H1 (cell line): ENCODE measurements around the gene COL4A2. TPM values are rescaled to one million over a fixed set of nuclear protein-coding genes. Genes with fewer than 3 reads are reported as not detected.

Source experiments
- CTCF ChIA-PET: fragments of 300-600 bp; sonication (Branson Sonifier 250); formaldehyde crosslinking; loops from one replicate; lab custom pipeline; 2021; ENCODE audit not compliant: partially characterized antibody; lab: Charles Lee
- POLR2A ChIA-PET: fragments of 300-600 bp; sonication (Branson Sonifier 250); formaldehyde crosslinking; loops from one replicate; lab custom pipeline; 2021; ENCODE audit warnings: inconsistent platforms; ENCODE audit not compliant: partially characterized antibody; lab: Charles Lee
- DNase-seq, 2 experiments: peaks; one replicate each; pipeline versions ENCODE4 v3.0.0 to v3.0.0-alpha.2; 2010 to 2022; ENCODE audit warnings: low spot score in 2 of 2, low read depth in 1 of 2, mixed read lengths in 1 of 2
- FAIRE-seq: peaks from 2 replicates; lab custom pipeline; 2011; peaks lifted over from hg19 to GRCh38; lab: Jason Lieb, UNC
- H2AFZ ChIP-seq: 2 replicates; pipeline ENCODE4 v1.8.1; 2012; ENCODE audit warnings: low read length, inconsistent platforms
- H2AK5ac ChIP-seq: 2 replicates; pipeline ENCODE4 v1.6.1; 2013; ENCODE audit warnings: low read depth, low read length
- H2BK120ac ChIP-seq: replicated peaks from 2 replicates; pipeline ENCODE3; 2013; ENCODE audit warnings: low read depth, low read length, inconsistent platforms
- H2BK12ac ChIP-seq: 2 replicates; pipeline ENCODE4 v1.6.1; 2013; ENCODE audit warnings: low read depth, low read length
- H2BK15ac ChIP-seq: 2 replicates; pipeline ENCODE4 v1.6.1; 2013; ENCODE audit warnings: low read length
- H2BK20ac ChIP-seq: 2 replicates; pipeline ENCODE4 v1.6.1; 2013; ENCODE audit warnings: low read length
- H2BK5ac ChIP-seq: 2 replicates; pipeline ENCODE4 v1.6.1; 2013; ENCODE audit warnings: low read depth, low read length
- H3K14ac ChIP-seq: 2 replicates; pipeline ENCODE4 v1.6.1; 2013; ENCODE audit warnings: inconsistent platforms; ENCODE audit not compliant: insufficient read length
- H3K18ac ChIP-seq: 2 replicates; pipeline ENCODE4 v1.6.1; 2013; ENCODE audit warnings: low read length; ENCODE audit errors: extremely low read depth
- H3K23ac ChIP-seq: 2 replicates; pipeline ENCODE4 v1.6.1; 2013; ENCODE audit warnings: inconsistent platforms; ENCODE audit not compliant: insufficient read length
- H3K23me2 ChIP-seq: 2 replicates; pipeline ENCODE4 v1.6.1; 2013; ENCODE audit warnings: low read depth, low read length
- H3K27ac ChIP-seq: 2 replicates; pipeline ENCODE4 v1.6.1; 2011; ENCODE audit warnings: low read depth, low read length, inconsistent platforms
- H3K27me3 ChIP-seq, 4 experiments: replicated peaks in 1 of 4; 1 replicate in 1 of 4; 2 replicates in 3 of 4; pipeline versions ENCODE4 v1.6.1 to v1.8.1; 2011 to 2013; ENCODE audit warnings: low read length in 3 of 4, mild to moderate bottlenecking in 3 of 4, inconsistent platforms in 2 of 4, mixed read lengths in 2 of 4, moderate library complexity in 1 of 4; ENCODE audit not compliant: control insufficient read depth in 3 of 4, insufficient read depth in 3 of 4; ENCODE audit errors: extremely low read depth in 1 of 4
- H3K36me3 ChIP-seq, 4 experiments: 2 replicates each; pipeline versions ENCODE4 v1.6.1 to v1.8.1; 2011 to 2013; ENCODE audit warnings: mild to moderate bottlenecking in 4 of 4, low read length in 3 of 4, moderate library complexity in 2 of 4, control low read depth in 1 of 4, inconsistent platforms in 1 of 4; ENCODE audit not compliant: insufficient read depth in 4 of 4, control insufficient read depth in 2 of 4
- H3K4ac ChIP-seq: replicated peaks from 2 replicates; pipeline ENCODE3; 2013; ENCODE audit warnings: low read length, low read depth, mixed read lengths, inconsistent platforms; ENCODE audit not compliant: insufficient read length
- H3K4me1 ChIP-seq, 4 experiments: replicated peaks in 1 of 4; 1 replicate in 1 of 4; 2 replicates in 3 of 4; pipeline versions ENCODE4 v1.6.1 to v1.8.1; 2011 to 2013; ENCODE audit warnings: low read length in 3 of 4, inconsistent platforms in 2 of 4, mixed read lengths in 1 of 4; ENCODE audit not compliant: insufficient read depth in 4 of 4, control insufficient read depth in 3 of 4
- H3K4me2 ChIP-seq, 2 experiments: 2 replicates each; pipeline versions ENCODE4 v1.6.1 to v1.8.1; 2011 to 2013; ENCODE audit warnings: low read depth in 2 of 2, low read length in 2 of 2, control low read depth in 1 of 2, inconsistent platforms in 1 of 2, mild to moderate bottlenecking in 1 of 2; ENCODE audit not compliant: insufficient read depth in 1 of 2
- H3K4me3 ChIP-seq, 4 experiments: fragments of 200-600, 300-600 bp in 1 of 4; sonication (generic), shearing (Covaris generic), sonication (Bioruptor Twin) in 1 of 4; 2 replicates each; pipeline versions ENCODE4 v1.5.1 to v1.8.1; 2011 to 2016; ENCODE audit warnings: low read length in 4 of 4, low read depth in 3 of 4, control low read depth in 2 of 4, inconsistent platforms in 2 of 4, mild to moderate bottlenecking in 2 of 4, mixed read lengths in 1 of 4, moderate library complexity in 1 of 4; ENCODE audit not compliant: insufficient read depth in 2 of 4; ENCODE audit errors: extremely low read depth in 1 of 4
- H3K56ac ChIP-seq: replicated peaks from 2 replicates; pipeline ENCODE3; 2013; ENCODE audit warnings: low read depth, mild to moderate bottlenecking, mixed read lengths, low read length, inconsistent platforms; ENCODE audit not compliant: insufficient read length
- H3K79me1 ChIP-seq: 2 replicates; pipeline ENCODE4 v1.6.1; 2013; ENCODE audit warnings: low read depth, low read length, control low read depth
- H3K79me2 ChIP-seq, 2 experiments: 2 replicates each; pipeline versions ENCODE4 v1.6.1 to v1.8.1; 2012 to 2013; ENCODE audit warnings: low read length in 2 of 2, mild to moderate bottlenecking in 2 of 2, inconsistent platforms in 1 of 2; ENCODE audit not compliant: insufficient read depth in 2 of 2, control insufficient read depth in 1 of 2
- H3K9ac ChIP-seq, 4 experiments: replicated peaks in 1 of 4; 1 replicate in 1 of 4; 2 replicates in 3 of 4; pipeline versions ENCODE4 v1.6.1 to v1.8.1; 2011 to 2013; ENCODE audit warnings: low read depth in 3 of 4, low read length in 3 of 4, control low read depth in 2 of 4, mild to moderate bottlenecking in 2 of 4, moderate library complexity in 2 of 4, inconsistent platforms in 1 of 4; ENCODE audit errors: extremely low read depth in 1 of 4
- H3K9me3 ChIP-seq, 2 experiments: 2 replicates each; pipeline versions ENCODE4 v1.6.1 to v1.8.1; 2012 to 2013; ENCODE audit warnings: mild to moderate bottlenecking in 2 of 2, moderate library complexity in 2 of 2, control low read depth in 1 of 2, inconsistent platforms in 1 of 2, low read depth in 1 of 2, low read length in 1 of 2, mixed read lengths in 1 of 2; ENCODE audit not compliant: insufficient read depth in 2 of 2
- H4K20me1 ChIP-seq, 2 experiments: replicated peaks in 1 of 2; 2 replicates each; pipeline versions ENCODE3 to v1.8.1; 2011 to 2013; ENCODE audit warnings: inconsistent platforms in 2 of 2, low read length in 2 of 2, mild to moderate bottlenecking in 1 of 2; ENCODE audit not compliant: insufficient read depth in 2 of 2, control insufficient read depth in 1 of 2
- H4K5ac ChIP-seq: 2 replicates; pipeline ENCODE4 v1.6.1; 2013; ENCODE audit warnings: low read length, low read depth, mixed read lengths, inconsistent platforms; ENCODE audit not compliant: insufficient read length
- H4K8ac ChIP-seq: 2 replicates; pipeline ENCODE4 v1.8.0; 2013; ENCODE audit warnings: mild to moderate bottlenecking, moderate library complexity, low read length, inconsistent platforms; ENCODE audit not compliant: insufficient read depth; ENCODE audit errors: extremely low read depth
- H4K91ac ChIP-seq: replicated peaks from 2 replicates; pipeline ENCODE3; 2013; ENCODE audit warnings: low read length, mixed read lengths, inconsistent platforms; ENCODE audit not compliant: insufficient read length
- BRCA1 ChIP-seq: IDR thresholded peaks from 2 replicates; pipeline ENCODE4 v1.6.1; 2012; ENCODE audit warnings: low read depth, low read length, improper control_type of control experiment
- WGBS, 2 experiments: shearing (Covaris generic) in 1 of 2; methylation state at CpG; one replicate each; pipeline versions ENCODE4 v1.1.6 to v1.1.7; 2013 to 2015; ENCODE audit warnings: low lambda C conversion rate in 2 of 2, mixed read lengths in 2 of 2, inconsistent platforms in 1 of 2, low coverage in 1 of 2, missing lambda C conversion rate in 1 of 2; ENCODE audit not compliant: insufficient replicate concordance in 2 of 2, insufficient coverage in 1 of 2, insufficient read length in 1 of 2; ENCODE audit errors: extremely low coverage in 1 of 2, missing lambda C conversion rate in 1 of 2; 5-methylcytosine and 5-hydroxymethylcytosine counted together
- polyA plus RNA-seq, 7 experiments: library from polyadenylated mRNA; depleted of rRNA in 3 of 7; stranded (reverse) in 5 of 7; unstranded in 2 of 7; fragments of >200 nt in 5 of 7; fragments of 200-250 nt in 2 of 7; gene quantifications; 1 replicate in 5 of 7; 2 replicates in 1 of 7; 4 replicates in 1 of 7; pipeline versions ENCODE4 v1.2.1 to v1.2.3, GENCODE V29; 2011 to 2013; ENCODE audit warnings: missing spikeins in 2 of 7, mixed read lengths in 2 of 7
- total RNA-seq: library from RNA; stranded (reverse); fragmentation: NEBNext Ultra II Directional; extraction: Animal tissue kit (Norgen Biotek cat#: 25700); gene quantifications from 2 replicates; pipeline ENCODE4 v1.2.1, GENCODE V29; 2021

COL4A2 gene
- total and polyA plus RNA-seq, 2 of the 8 experiments (the other 6 are each of a cell fraction or from before 2014, with no cell fraction given): 80.4 to 87.3 TPM

GRCh38 chr13:110344320-110344719 lies 37.2 kb downstream of the COL4A2 start:
- H4K8ac ChIP-seq: no peak overlapping the region
- FAIRE-seq (no peak), DNase-seq (no peak)
- H2AK5ac ChIP-seq: no peak overlapping the region
- no peak overlapping the region for H3K14ac ChIP-seq
- no peak overlapping the region for H2BK5ac ChIP-seq
- no peak overlapping the region for H3K18ac ChIP-seq
- H2BK12ac ChIP-seq: no peak overlapping the region
- no peak overlapping the region for H4K91ac ChIP-seq
- H3K27me3 ChIP-seq: no peaks in the 10 kb centered on the region
- H3K4me2 ChIP-seq: no peak overlapping the region
- no peak overlapping the region for H2BK20ac ChIP-seq
- H3K4me1 ChIP-seq: peaks cover 3 to 17% (median 7%) of the 10 kb centered on the region in 4 experiments; a peak in 6 of 7 replicates
- H3K56ac ChIP-seq: no peak overlapping the region
- ChIA-PET CTCF (interaction anchor here (0.9 to 3.4 kb wide), 7 partner anchors 8 to 98 kb away, joined by 3 to 14 read pairs (median 4); no protein-coding TSS in a partner anchor), POLR2A (interaction anchor here (1.3 to 1.9 kb wide), 3 partner anchors 11 to 18 kb away, joined by 3 to 7 read pairs (median 4); no protein-coding TSS in a partner anchor)
- H2BK15ac ChIP-seq: no peak overlapping the region
- no peak overlapping the region for H2BK120ac ChIP-seq
- no peaks in the 10 kb centered on the region; a peak in 1 of 4 replicates for H3K79me2 ChIP-seq
- no peak overlapping the region for H3K9ac ChIP-seq
- H3K23me2 ChIP-seq: no peaks in the 10 kb centered on the region
- no peaks in the 10 kb centered on the region for H3K36me3 ChIP-seq
- no peak overlapping the region for H3K23ac ChIP-seq
- H4K5ac ChIP-seq: no peak overlapping the region
- H3K27ac ChIP-seq: no peak overlapping the region
- H3K79me1 ChIP-seq: peaks cover 7% of the 10 kb centered on the region
- no peak overlapping the region for H3K4me3 ChIP-seq
- H4K20me1 ChIP-seq: peaks cover 4 to 8% of the 10 kb centered on the region in 2 experiments
- no peak overlapping the region for H2AFZ ChIP-seq
- WGBS, 2 experiments: 89% methylated on average over 5 of the region's 5 CpGs; no CpG with 5 or more reads in 1 of the 2 experiments
- H3K4ac ChIP-seq: no peak overlapping the region
- no peaks in the 10 kb centered on the region for H3K9me3 ChIP-seq
- TF ChIP-seq BRCA1: no peak
